NCI-H446 treated with DMSO at 0.1 percent for 48 hours (cell line): ENCODE results near the gene CRADD.
"Not testable (repeated sequence)": the region's sequence is repeated elsewhere in the genome, so short reads cannot be mapped to it uniquely, and the experiment has no call there.

Experiments used
- DNase-seq: peaks from one replicate; lab custom pipeline; 2025; lab: John Stamatoyannopoulos, UW

The CRADD gene

DNA sequence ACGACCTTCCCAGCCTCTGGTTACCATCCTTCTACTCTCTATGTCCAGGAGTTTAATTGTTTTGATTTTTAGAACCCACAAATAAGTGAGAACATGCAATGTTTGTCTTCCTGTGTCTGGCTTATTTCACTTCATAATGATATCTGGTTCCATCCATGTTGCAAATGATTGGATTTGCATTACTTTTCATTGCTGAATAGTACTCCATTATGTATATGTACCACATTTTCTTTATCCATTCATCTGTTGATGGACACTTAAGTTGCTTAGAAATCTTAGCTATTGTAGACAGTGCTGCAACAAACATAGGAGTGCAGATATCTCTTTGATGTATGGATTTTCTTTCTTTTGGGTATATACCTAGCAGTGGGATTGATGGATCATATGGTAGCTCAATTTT, 194.4 kb downstream of the CRADD start:
- not testable (repeated sequence) for DNase-seq

DNA sequence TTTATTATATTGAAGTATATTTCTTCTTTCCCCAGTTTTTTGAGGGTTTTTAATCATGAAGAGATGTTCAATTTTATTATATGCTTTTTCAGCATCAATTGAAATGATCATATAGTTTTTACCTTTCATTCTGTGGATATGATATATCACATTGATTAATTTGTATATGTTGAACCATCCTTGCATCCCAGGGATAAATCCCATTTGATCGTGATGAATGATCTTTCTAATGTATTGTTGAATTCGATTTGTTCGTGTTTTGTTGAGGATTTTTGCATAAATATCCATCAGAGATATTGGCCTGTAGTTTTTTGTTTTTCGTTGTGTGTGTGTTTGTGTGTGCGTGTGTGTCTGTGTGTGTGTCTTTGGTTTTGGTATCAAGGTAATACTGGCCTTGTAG, 196.4 kb downstream of the CRADD start:
- DNase-seq, result no peak

DNA sequence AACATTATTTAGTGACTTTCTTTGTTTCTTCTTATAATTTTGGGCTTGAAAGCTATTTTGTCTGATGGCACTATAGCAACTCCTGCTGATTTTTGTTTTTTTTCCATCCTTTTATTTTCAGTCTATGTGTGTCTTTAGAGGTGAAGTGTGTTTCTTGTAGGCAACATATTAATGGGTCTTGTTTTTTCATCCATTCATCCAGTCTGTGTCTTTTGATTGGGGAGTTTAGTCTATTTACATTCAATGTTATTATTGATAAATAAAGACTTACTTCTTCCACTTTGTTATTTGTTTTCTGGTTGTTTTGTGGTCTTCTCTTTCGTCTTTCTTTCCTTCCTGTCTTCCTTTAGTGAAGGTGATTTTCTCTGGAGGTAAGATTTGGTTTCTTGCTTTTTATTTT, 198.0 kb downstream of the CRADD start:
- no peak for DNase-seq

DNA sequence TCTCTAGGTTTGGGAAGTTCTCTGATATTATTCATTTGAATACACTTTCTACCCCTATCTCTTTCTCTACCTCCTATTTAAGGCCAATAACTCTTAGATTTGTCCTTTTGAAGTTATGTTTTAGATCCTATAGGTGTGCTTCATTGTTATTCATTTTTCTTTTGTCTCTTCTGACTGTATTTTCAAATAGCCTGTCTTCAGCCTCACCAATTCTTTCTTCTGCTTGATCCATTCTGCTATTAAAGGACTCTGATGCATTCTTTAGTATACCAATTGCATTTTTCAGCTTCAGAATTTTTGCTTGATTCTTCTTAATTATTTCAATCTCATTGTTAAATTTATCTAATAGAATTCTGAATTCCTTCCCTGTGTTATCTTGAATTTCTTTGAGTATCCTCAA, 199.2 kb downstream of the CRADD start:
- no peak for DNase-seq

DNA sequence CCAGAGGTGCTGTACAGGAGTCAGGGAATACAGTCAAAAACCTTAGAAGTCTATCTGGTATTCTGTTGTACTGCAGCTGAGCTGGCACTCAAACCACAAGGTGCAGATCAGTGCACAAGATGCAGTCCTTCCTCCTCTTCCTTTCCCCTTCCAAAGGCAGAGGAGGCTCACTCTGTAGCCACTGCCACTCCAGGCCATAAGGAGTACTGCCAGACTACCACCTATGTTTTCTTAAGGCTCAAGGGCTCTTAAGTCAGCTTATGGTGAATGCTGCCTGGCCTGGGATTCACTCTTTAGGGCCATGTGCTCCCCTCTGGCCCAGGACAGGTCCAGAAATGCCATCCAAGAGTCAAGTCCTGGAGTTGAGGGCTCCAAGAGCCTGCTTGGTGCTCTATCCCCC, 200.3 kb downstream of the CRADD start:
- no peak for DNase-seq

DNA sequence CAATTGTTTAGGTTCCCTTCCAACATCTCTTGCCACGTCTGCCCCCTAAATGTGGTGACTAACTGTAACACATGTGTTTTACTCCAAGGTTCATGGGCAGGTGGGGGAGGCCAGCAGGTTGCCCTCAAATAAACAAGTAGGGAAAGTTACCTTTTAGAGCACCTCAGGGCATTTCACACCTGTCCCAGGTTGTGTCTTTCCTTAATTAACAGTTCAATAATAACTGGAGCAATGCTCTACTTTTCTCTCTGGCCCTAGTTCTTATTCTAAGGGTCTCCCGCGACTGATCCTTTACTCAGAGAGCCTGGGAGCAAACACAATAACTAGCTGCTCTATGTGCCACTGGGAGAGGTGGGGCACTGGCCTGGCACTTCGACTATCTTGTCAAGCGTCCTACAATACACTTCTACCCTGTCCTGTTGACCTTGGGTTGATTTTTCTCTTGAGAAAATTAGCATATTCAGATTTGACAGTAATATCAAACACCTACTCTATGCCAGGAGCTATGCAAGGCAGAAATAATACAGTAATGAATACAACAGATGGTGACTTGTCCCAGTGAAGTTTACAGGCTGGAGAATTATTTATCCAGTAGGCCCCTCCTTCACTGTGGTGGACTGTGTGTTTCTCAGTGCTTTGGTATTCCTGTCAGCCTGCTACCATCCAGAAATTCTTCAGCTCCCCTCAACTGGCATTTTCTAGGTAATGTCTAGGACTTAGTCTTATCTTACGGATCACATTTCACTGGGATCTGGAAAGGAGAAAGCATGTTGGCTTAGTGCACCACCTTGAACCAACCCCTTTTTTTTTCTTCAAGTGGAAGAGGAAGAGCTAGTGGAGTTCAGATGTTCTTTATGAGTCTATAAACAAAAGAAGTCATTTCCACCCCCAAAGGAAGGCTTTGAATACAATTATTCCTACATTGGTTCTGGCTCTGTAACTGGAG, 202.6 kb downstream of the CRADD start:
- DNase-seq, result peak; percentile 87

DNA sequence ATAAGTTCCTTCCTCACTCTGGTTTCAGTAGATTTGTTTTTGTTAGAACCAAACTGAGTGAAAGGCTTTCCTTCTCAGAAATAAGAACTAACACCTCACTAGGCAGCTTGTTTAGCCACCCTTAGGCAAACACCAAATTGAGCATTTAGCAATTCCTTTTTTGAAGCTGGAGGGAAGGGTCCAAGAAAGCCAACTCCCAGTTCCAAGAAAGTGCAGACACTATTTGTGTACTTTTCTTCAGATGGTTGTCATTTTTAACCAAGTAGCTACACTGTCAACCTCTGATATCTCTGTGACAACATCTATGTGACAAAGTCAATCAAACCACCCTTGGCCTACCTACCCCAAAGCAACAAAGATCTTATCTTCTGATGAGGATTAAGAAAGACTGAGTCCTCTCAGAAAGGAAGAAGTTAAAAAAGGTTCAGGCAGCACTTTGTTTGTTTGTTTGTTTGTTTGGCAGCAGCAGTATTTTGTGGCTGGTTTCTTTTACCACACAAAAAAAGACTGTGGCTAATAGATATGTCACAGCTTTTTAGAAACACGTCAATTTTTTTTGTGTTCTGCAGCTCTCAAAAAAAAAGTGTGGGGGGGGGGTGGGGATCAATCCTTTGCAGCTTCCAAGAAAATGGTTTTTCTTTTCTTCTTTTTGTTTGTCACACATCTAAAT, 203.8 kb downstream of the CRADD start:
- no peak for DNase-seq

DNA sequence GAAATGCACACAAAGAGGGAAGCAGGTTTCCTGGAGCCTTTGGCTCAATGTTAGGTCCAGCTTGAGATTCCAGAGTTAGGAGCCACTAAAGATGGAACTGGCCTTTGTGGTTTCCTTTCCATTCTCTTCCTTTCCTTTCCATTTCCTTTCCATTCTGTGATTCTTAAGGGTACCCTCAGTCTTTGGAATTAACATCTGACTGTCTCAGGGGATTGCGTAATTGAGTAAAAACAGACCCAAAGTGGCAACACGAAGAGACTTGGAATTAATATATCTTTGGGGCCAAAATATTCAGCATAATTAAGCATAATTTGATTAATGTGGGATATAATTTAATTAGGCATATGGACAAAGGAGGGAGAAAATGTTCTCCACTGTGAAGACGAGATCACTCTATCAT, 205.6 kb downstream of the CRADD start:
- DNase-seq, result peak; percentile 38

DNA sequence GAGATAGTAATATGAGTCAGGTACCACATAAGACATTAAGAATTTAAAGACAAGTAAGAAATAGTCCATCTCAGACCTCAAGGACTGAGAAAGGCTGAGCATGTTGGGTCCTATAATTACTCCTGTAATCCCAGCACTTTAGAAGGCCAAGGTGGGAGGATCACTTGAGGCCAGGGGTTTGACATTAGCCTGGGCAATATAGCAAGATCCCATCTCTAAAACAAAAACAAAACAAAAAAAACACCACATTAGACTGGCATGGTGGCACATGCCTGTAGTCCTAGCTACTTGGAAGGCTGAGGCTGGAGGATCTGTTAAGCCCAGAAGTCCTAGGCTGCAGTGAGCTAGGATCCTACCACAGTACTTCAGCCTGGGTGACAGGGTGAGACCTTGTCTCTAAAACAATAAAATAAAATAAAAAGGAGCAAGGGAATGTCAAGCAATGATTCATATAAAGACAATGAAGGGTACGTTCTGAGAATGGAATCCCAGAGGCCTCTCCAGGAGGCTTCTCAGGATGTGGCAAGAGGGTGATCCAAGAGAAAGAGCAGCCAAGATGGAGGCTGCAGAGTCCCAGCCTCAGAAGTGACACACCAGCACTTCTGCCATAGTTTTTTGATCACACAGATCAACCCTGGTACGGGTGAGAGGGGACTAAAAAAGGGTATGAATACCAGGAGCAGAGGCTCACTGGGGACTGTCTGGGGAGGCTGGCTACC, 206.4 kb downstream of the CRADD start:
- DNase-seq, result no peak

DNA sequence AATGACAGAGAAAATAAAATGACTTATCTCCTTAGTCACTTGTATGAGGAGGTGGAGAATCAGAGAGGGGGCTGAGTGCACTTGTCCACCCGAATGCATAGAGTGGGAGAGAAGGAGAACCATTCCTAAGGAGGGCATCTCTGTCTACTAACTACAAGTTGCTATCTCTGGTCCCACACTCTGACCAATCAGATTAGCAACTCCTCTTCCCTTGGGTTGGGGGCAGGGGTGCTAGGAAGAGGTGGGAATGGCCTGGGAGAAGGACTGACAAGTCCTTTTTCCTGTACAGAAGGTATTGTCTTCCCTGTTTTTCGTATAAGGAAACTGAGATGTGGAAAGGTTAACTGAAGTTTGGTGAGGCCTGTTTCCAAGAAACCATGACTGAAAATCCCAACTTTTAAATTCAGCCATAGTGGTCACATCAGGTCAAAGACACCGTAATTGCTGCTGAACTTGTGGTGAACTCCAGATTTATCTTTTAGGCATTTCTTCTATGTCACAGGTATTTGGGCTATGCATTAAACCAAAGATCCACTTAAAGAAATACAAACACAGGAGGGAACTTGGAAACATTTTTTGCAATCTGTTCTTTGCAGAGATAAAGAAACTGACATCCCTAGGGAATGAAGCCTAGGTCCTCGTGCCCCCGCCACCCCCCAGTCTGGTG, 207.8 kb downstream of the CRADD start:
- DNase-seq, result no peak

DNA sequence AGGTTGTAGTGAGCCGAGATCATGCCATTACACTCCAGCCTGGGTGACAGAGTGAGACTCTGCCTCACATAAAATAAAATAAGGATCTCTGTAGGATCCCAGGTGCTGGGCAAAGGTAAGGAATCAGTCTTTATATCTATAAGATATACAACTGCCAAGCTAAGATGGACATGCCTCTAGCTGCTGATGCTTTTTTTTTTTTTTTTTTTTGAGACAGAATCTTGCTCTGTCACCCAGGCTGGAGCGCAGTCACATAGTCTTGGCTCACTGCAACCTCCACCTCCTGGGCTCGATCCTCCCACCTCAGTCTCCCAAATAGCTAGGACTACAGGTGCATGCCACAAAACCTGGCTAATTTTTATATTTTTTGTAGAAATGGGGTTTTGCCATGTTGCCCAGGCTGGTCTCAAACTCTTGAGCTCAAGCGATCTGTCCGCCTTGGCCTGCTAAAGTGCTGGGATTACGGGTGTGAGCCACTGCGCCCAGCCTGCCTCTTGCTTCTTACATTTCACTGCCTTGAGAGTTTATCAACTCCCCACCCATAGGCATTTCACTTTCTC, 208.9 kb downstream of the CRADD start:
- not testable (repeated sequence) for DNase-seq

DNA sequence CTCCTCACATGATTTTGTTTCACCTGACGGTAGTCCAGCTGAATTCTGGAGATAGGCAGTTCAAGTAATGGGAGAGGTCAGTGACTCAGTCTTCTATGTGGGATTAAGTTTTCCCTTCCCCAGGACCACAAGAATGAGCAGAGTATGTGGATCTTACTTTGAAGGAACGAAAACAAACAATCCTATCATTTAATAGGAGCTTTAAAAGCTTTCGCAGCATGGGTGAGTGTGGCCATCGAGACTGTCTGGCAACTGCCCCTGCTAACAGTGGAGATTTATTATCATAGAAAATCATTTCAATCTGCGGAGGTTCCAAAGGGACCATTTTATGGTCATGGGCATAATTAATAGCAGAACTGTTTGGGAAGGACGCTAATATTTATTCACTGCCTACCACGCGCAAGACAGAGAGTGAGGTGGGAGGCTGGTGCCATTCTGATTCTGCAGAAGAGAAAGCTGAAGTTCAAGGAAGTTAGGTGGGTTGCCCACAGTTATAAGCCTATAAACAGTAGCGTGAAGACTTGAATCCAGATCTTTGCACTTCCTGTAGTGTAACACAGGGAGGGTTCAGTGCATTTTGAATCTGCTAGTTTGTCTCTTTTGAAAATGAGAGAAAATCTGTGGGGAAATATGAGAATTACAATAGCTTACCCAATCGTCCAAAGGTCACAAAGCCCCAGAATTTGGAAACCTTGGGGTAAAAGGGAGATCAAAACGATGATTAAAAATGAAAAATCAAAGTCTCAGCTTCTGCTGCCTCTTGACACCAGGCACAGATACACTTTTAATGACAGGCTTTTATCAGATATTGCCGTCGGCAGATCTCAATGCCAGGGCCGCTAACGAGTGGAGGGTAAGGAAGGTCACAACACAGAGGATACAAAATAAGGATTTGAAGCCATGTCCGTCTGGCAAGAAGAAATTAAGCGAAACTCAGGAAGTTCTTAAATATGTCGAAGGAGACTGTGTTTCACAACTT, 209.6 kb downstream of the CRADD start:
- no peak for DNase-seq

DNA sequence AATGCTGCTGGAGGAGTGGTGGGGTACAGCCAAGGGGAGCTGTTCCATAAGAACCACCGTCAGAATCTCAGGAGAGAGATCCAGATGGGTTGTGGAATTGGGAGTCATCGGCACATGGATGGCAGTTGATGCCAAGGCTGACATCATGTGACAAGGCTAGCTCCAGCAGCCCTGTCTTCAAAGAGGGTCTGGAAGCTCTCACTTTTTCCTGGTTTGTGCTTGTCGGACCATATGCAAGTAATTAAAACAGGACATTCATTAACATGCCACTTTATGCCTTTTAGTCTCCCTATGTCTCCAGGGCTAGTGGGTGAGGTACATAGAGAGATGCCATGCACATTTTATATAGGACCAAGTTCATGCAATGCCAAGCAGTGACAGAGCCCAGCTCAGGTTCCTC, 211.8 kb downstream of the CRADD start:
- DNase-seq, result no peak

DNA sequence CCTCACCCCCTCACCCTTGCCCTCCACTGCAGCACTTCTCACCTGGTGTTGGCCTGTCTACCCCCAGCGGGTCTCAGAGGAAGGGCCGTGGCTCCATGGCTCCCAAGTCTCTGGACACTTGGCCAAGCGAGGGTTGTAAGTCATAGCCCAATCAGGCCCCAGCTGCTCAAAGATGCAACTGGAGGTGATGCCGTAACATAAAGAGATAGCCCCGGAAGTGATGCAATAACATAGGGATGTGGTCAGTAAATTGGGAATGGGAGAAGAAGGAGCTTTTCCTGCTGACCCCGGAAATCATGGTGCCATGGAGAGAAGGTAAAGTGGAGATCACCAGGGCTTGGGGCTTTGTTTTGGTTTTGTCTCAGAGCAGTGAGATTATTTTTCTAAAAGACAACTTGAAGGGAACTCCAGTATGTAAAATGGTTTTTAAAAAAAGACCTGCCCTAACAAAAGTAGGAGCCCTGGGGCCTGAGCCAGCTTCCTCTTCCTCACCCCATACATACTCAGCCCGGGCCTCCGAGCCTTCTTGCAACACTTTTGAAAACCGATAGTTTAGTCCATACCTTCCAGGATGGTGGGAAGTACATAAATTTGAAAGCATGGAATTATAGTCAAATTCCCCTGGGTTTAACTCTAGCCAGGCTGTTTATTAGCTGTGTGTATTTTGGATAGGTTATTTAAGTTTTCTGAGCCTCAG, 212.5 kb downstream of the CRADD start:
- no peak for DNase-seq

DNA sequence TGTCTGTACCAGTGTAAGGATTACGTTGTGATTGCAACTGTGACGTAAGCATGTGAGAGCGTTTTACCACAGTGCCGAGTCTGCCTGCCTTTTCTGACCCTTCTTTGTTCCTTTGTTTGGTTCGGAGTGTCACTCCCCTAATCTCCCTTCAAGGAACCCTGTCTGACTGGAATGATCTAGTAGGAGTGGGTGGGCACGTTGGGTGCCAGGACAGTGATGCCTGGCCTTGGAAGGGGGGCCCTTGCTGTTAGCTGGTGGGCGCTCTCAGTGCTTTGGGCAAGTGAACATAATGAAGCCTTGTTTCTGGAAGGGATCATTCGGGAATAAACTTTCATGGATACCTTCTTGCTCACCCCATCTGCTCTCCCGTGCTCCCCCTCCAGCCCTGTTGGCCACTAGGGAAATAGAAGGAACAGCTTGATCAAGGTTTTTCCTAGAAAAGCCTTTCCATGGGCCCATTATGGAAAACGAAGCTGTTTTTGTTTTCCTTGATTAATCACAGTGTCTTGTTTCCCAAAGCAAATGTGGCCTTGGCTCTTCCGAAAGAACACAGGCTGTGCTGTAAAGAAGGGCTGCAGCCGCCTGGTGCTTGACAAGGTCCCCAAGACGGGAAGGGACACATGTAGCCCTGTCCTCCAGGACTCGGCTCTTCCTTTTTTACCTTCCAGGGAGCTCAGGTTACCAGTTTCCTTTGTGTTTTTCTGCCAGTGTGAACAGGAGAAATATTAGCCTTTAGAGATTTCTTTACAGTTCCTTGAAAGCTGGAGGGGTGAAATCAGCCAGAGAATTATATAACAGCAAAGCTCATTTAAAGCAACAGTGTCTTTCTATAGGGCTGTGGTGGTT, 215.5 kb downstream of the CRADD start:
- DNase-seq, result peak; percentile 10

DNA sequence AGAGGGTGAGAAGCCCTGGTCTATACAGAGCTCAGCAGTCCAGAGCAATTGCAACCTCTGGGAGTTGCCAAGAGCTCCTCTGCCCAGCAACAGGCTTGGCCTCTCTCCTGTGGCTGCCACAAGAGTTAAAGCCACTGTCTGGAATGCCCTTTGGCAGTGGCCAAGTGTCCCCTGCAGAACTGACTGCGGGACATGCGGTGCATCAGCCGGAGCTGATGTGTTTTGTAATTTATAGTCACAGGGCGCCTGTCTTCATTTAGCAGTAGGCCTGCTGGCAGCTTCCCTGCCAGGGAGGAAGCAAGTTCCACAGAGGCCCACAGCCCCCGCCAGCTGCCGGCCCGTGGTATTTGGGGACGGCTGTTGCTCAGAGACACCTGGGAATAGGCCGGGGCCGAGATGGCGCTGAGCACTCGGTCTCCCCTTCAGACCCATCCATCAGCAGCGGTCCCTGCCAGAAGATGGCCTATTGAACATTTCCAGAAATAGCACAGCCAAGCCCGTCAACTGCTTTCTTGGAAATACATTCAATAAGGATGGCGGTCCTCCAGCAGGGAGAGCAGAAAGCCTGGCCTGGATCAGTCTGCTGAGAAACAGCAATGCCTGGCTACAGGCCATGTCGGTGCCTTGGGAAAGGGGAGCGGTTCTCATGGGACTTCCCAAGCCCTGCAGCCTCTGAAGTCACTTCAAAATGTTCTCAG, 217.4 kb downstream of the CRADD start:
- DNase-seq, result peak; percentile 99

DNA sequence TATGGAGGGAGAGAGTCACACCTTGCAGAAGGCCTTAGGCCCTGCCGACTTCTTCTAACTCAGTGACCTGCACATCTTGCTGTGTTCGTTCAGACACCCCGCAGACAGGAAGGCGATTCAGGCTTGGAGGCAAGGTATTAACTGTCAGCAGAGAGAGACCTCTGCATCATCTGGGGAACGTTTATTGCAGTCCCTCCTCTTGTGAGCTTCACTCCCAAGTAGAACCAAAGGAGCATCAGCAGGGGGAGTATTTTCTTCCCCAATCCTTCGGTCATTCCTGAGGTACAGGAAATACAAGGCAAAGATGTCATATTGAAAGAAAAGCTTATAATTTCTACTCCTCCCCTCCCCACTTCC, 217.9 kb downstream of the CRADD start:
- DNase-seq, result no peak

DNA sequence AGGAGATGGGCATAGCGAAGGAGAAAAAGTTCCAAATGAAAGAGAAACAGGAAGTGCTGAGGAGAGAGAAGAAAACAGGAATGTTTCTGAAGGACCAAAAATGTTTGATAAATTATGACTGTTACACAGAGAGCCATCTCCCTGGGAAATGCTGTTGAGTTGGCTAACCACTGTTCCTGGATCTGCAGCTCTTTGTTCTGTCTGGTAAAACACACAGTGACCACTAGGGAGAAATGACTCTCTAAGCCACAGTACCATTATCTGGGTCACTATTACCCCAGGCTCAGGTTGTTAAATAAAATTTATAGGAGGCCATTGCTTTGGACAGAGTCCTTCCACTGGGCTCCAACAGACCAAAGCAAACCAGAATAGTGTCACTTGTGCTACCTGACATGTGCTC, 219.3 kb downstream of the CRADD start:
- no peak for DNase-seq

DNA sequence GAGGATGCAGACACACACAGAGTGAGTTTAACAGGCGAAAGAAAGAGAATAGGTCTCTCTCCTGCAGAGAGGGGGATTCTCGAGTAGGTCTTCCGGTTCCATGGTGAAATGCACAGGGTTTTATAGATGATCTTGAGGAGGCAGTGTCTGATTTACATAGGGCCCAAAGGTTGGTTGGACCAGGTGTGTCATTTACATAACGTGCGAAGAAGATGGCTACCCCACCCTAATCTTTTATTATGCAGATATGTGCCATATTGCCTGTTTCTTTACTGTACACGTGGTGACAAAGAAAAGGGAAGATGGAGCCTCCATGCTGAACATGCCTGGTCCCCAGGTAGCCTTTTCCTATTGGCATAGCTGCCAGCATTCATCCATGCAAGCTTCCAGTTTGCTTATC, 219.8 kb downstream of the CRADD start:
- DNase-seq, result no peak
